Skeletal muscle cell (primary cell): ENCODE data around the gene EVPLL.
"Not testable (repeated sequence)": the region's sequence is repeated elsewhere in the genome, so short reads cannot be mapped to it uniquely, and the experiment has no call there.

Experiments
- DNase-seq: peaks from one replicate; pipeline ENCODE4 v3.0.0-alpha.2; 2010; ENCODE audit warnings: low read depth
- H3K4me3 ChIP-seq: 2 replicates; pipeline ENCODE4 v1.5.1; 2011; ENCODE audit warnings: low read depth, mild to moderate bottlenecking, control low read depth, low read length, moderate library complexity

Gene EVPLL

DNA sequence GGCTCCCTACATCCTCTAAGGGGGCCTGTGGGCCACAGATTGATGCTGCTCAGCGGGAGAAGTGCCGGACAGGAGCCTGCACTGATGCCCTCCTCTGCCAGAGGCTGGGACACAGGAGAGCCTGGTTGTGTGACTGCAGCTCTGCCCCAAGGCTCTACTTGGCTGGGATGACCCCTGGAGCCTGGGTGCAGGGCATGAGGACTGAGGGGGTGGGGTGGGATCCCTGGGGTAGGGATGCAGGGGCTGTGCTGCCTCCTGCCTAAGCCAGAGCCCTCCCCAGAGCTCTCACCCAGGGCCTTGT is 577 bp downstream of the EVPLL start:
- no peak overlapping the region for H3K4me3 ChIP-seq
- no peak for DNase-seq

DNA sequence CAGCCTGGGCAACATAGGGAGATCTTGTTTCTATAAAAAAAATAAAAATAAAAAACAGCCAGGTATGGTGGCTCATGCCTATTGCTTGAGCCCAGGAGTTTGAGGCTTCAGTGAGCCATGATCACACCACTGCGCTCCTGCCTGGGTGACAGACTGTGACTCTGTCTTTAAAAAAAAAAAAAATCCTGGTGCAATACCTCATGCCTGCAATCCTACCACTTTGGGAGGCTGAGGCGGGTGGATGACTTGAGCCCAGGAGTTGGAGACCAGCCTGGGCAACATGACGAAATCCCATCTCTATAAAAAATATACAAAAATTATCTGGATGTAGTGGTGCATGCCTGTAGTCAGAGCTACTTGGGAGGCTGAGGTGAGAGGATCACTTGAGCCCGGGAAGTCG is 1.0 kb downstream of the EVPLL start:
- DNase-seq, H3K4me3 ChIP-seq: not testable (repeated sequence)

DNA sequence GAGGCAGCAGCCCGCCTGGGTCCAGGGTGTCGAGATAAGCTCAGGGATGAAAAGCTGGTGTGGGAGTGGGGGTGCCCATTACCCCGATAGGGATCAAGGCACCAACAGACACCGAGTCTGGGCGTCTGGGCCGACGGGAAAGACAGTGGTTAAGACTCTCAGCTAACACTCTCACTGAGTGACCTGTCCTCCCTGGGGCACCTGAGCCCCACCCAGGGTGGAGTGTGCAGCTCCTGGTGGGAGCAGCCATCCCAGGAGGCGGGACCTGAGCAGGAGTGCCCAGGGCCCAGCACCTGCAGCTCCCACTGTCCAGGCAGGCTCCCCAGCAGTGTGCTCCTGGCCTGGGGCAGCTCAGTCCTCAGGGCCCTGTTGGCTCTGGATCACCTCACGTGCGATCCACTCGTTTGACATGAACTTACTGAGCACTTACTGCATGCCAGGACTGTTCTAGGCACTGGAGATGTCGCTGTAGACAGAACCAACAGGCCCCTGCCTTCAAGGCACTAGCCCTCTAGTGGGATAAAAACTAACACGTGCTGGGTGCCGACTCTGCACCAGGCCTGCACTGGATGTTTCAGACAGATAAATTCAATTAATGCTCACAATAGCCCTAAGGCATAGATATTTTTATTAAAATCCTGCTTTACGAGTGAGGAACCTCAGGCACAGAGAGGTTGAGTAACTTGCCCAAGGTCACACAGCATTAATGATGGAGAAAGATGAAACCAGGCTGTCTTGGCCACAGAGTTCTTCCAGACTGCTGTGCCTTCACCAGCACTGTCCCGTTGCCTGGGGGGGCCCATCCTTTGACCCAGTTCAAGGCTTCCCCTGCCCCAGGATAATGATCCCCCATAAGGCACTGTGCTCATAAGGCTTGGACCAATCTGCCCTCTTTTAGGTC is 1.9 kb downstream of the EVPLL start:
- H3K4me3 ChIP-seq, result no peak overlapping the region
- no peak for DNase-seq

DNA sequence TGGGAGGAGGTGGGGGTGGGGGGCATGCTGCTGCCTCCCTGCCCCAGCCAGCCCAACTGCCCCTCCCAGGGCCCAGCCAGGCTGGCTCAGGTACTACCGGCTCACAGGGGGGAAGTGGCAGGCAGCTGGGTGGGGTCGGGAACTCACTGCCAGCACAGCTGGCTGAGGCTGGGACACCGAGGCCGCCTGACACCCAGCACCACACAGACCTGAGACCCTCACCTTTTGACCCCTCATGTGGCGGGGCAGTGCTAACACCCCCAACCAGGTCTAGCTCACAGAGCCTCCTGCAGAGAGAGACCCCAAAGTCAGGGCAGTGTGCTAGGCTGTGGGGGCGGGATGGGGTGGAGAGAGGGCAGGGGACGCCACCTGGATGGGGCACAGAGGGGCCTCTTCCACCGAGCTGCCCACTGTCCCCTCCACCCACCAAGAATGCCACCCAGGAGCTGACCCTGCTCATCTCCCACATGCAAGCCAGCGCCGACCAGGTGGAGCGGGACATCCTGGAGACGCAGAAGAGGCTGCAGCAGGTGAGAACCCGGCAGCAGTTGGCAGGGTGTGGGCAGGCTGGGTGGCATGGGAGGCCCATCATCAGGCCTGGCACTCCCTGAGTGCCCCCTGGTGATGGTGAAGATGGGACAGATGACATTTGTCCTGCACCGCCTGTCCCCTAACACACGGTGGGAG is 3.0 kb downstream of the EVPLL start:
- no peak for DNase-seq
- H3K4me3 ChIP-seq, result no peak overlapping the region

DNA sequence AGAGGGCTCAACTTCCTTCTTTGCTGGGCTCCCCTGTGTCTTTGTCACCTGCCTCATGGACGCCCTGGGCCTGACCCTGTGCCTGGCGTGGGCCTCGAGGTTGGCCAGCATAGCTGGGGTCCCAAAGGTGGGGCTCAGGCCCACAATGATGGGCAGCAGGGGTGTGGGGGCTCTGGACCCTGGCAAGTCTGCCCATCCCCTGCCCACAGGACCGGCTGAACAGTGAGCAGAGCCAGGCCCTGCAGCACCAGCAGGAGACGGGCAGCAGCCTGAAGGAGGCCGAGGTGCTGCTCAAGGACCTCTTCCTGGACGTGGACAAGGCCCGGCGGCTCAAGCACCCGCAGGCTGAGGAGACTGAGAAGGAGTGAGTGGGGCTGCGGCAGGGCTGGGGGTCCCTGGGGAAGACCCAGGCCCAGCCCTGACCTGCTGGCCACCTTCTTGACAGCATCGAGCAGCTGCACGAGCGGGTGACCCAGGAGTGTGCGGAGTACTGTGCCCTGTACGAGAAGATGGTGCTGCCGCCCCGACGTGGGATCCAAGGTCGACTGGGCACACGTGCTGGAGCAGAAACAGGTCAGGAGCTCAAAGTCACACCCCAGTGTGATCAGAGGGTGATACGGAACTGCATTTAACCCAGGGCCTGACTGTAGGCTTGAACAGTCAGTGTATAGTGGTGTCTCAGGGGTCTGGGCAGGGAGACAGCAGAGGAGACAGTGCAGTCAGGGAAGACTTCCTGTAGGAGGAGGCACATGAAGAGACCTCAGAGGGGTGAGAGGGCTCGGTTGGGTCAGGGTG is 3.8 kb downstream of the EVPLL start:
- DNase-seq, result no peak
- H3K4me3 ChIP-seq, result no peak overlapping the region

DNA sequence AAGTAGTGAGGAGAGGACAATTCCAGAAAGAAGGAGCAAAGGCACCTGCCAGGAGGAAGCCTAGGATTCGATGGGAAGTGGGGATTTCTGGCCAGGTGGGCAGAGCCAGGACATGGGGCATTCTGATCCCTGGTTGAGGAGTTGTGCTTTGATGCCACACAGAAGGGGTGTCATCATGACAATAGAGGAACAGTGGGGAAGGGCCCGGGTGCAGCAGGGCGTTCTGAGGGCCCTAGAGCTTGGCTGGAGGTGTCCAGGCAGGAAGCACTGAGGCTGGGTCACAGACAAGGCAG is 4.3 kb downstream of the EVPLL start:
- H3K4me3 ChIP-seq, result no peak overlapping the region

DNA sequence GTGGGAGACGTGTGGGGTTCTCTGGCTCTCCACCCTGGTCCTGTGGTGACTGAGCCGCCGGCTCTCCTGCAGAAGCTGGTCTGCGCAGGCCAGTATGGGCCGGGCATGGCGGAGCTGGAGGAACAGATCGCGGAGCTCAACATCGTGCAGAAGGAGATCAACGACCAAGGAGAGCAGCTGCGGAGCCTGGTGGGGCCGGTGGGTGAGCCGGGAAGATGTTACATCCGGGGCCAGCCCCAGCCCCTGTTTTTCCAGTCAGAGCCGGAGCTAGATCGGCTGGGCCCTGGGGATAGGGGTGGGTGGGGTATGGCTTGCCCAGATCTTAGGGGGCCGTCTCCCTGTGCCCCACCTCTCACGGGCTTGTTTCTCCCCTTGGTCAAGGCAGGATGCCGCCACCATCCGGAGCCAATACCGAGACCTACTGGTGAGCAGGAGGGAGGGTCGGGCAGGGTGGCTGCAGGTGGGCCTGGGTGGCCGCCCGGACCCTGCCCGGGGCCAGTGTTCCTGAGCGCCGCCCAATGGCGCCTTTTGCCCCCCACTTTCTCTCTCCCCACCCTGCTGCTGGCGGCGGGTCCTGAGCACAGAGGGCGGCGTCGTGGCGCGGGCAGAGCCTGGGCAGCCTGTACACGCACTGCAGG is 5.0 kb downstream of the EVPLL start:
- no peak for DNase-seq
- H3K4me3 ChIP-seq, result no peak overlapping the region

More for the DNA sequence above, 4.3 kb downstream of the EVPLL start:
- DNase-seq, result no peak

DNA sequence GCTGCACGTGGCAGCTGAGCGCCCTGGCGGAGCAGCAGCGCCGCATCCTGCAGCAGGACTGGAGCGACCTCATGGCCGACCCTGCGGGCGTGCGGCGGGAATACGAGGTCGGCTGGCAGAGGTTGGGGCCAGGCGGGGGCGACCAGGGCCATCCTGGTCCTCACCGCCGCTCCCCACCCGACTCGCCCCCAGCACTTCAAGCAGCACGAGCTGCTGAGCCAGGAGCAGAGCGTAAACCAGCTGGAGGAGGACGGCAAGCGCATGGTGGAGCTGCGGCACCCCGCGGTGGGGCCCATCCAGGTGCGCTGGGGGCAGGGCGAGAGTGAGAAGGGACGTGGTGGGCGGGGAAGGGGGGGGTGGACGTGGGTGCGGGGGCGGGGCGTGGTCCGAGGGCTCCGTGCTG is 5.5 kb downstream of the EVPLL start:
- H3K4me3 ChIP-seq, DNase-seq: not testable (repeated sequence)

DNA sequence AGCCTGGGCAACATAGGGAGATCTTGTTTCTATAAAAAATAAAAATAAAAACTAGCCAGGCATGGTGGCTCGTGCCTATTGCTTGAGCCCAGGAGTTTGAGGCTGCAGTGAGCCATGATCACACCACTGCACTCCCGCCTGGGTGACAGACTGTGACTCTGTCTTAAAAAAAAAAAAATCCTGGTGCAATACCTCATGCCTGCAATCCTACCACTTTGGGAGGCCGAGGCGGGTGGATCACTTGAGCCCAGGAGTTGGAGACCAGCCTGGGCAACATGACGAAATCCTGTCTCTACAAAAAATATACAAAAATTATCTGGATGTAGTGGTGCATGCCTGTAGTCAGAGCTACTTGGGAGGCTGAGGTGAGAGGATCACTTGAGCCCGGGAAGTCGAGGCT is 6.7 kb downstream of the EVPLL start:
- DNase-seq, H3K4me3 ChIP-seq: not testable (repeated sequence)

DNA sequence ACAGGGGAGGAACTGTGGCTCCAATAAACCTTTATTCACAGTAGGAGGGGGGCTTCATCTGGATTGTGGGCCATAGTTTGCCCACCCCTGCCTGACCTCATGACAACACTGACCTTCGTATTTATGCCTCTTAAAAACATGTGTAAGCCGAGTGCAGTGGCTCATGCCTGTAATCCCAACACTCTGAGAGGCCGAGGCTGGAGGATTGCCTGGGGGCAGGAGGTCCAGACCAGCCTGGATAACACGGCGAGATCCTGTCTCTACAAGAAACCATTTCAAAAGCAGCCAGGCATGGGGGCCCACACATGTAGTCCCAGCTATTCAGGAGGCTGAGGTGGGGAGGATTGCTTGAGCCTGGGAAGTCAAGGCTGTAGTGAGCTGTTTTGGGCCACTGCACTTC is 10.0 kb downstream of the EVPLL start:
- DNase-seq, H3K4me3 ChIP-seq: not testable (repeated sequence)

DNA sequence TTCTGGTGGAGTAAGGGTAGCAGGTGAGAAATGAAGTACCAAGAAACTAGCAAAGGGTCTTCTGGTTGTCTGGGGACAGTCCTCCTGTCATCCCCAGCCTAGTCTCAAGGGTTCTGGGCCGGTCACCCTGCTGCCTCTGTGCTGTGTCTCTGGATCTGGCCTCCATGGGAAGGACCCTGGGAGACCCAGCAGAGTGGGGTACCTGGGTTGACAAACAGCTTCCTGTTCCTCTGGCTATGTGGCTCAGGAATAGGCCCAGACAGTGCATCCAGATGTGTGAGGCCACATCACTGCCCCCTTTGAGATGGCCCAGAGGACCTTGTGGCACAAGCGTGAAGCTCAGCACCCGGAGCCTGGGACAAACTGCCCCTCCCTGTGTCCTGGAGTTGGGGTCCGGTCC is 10.7 kb downstream of the EVPLL start:
- DNase-seq, H3K4me3 ChIP-seq: not testable (repeated sequence)

DNA sequence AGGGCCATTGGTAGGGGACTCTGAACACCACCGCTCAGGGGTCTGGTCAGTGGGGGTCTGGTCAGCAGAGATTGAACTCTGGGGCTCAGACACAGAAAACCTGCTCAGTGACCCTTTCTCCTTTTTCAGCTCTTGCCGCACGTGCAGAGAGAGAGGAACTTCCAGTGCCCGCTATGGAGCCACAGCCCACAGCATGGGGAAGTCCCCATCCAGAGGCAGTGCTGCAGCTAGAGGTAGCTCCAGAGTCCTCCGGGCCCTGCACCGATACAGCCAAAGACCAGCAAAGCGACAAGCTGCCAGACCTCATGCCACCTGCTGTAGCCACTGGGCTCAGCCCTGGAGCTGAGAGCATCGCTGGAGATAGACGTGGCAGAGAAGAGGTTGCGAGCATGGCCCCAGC is 11.2 kb downstream of the EVPLL start:
- H3K4me3 ChIP-seq, DNase-seq: not testable (repeated sequence)

DNA sequence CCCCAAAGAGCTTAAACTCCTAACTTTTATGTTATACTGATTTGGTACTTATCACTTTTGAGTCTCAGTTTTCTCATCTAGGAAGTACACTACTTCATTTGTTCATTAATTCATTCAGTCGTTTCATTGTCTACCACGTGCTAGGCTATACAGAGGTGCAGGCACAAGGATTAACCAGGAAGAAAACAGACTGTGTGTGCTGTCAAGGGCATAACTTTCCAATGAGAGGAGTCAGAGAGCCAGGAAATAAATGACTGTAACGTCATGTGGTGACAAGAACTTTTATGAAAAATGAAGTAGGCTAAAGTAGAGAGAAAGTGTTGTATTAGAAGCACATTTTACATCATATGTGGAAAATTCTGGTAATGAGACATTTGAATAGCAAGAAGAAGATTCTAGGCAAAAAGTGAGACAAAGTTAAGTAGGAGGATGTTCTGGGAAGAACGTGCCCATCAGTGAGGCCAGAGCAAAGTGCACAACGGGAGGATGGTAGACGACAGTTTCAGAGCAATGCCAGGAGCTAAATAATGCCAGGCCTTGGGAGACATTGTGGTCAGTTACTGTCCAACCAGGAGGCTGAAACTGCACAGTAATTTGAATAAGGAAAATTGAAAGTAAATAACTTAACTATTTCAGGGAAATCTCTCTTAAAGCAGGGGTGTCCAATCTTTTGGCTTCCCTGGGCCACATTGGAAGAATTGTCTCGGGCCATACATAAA is 24.5 kb downstream of the EVPLL start:
- DNase-seq, result not testable (repeated sequence)

DNA sequence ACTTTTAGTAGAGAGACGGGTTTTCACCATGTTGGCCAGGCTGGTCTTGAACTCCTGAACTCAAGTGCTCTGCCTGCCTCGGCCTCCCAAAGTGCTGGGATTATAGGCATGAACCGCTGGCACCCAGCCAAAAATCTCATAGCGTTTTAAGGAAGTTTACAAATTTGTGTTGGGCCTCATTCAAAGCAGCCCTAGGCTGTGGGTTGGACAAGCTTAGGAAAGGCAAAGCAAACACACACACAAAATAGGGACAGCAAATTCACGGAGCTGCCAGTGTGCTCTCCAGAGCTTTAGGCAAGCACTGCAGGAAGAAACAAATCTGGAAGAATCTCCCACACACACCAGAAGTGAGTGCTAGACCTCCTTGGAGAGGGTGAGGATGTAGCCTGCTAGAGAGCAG is 25.6 kb downstream of the EVPLL start:
- DNase-seq, H3K4me3 ChIP-seq: not testable (repeated sequence)

More for the DNA sequence above, 24.5 kb downstream of the EVPLL start:
- not testable (repeated sequence) for H3K4me3 ChIP-seq

DNA sequence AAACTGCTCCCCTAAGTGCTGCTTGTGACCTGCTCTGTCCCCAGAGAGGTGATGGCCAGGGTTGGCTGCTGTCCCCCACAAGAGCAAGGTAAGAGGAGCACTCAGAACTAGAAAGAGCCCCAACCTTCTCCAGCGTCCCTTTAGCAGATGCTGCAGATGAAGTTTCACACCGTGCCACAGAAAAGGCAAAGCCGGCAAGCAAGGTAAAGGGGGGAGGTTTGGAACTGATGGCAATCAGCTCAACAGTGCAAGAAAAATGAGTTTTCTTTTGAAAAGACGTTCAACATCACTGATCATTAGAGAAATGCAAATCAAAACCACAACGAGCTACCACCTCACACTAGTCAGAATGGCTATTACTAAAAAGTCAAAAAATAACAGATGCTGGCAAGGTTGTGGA is 26.0 kb downstream of the EVPLL start:
- not testable (repeated sequence) for H3K4me3 ChIP-seq, DNase-seq

DNA sequence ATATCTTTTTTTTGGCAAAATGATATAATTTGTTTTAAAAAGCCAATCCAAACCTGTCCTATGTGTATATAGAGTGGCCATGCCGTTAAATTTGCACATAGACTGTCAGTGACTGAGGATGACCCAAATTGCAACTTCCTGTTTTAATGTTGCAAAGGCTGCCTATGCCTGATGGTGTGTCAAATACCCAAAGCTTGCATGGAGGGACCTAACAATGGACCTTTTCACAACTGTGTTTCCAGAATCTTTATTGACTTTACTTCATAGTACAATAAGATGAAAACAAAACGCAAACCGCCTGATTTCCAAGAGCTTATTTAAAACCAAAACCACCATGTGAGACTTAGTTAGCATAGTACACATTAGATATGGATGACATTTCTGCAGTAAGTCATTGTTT is 31.3 kb downstream of the EVPLL start:
- not testable (repeated sequence) for DNase-seq

DNA sequence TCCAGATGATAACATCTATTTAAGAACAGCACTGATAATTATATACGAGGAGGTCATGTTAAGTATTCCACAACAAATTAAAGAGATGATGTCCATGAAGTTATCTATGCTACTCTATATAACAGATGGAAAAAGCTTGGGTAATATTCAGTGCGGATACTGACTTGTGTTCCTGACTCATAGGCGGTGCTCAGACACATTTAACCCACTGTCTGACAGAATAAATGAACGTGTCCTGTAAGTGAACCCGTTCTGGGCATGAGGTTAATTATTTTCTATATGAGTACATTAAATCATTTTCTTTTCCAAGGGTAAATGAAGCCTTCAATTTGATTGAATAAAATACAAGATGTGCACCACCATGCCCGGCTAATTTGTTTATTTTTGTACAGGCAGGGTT is 31.7 kb downstream of the EVPLL start:
- not testable (repeated sequence) for H3K4me3 ChIP-seq, DNase-seq

More for the DNA sequence above, 31.3 kb downstream of the EVPLL start:
- H3K4me3 ChIP-seq, result not testable (repeated sequence)

DNA sequence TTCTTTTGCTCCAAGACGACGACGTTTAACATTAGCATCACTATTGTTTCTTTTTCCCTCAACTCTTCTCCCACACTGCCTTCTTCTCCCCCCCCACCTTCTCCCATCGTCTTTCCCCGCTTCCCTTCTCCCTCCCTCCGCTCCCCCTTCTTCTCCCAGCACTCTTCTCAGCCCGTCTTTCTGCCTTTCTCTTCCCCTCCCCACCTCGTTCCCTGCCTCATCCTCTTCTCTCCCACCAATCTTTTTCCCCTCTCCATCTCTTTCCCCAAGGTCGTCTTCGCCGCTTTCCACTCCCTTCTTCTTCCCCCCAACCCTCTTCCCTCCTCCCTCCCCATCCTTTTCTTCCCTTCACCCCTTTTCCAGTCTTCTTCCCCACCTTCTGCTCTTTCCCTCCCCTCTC is 33.2 kb downstream of the EVPLL start:
- peak overlapping the region; percentile 54 for H3K4me3 ChIP-seq
- not testable (repeated sequence) for DNase-seq

DNA sequence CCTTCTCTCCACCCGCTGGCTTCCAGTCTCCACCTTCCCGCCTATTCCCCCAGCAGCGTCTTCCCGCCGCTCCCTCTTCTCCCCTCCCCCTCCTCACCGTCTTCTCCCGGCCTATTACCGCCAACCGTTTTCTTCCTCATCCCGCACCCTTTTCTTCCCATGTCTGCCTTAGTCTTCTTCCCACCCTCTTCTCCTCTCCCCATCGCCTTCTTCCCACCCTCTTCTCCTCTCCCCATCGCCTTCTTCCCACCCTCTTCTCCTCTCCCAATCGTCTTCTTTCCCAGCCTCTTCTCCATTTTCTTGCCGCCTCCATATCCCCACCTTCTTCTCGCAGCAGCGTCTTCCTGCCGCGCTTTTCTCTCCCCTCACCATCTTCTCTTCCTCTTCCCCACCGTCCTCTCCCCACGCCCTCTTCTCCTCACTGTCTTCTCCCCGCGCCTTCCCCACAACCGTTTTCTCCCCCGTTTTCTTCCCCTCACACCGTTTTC is 33.8 kb downstream of the EVPLL start:
- H3K4me3 ChIP-seq, result peak overlapping the region; percentile 54
- DNase-seq, result peak; percentile 25
